ENCODE results near the gene SNX8.

The SNX8 gene

GRCh38 chr7:2242541-2243429 lies 71.5 kb downstream of the SNX8 start:
- no peak for DNase-seq (ENCODE audit: low read depth)

DNA sequence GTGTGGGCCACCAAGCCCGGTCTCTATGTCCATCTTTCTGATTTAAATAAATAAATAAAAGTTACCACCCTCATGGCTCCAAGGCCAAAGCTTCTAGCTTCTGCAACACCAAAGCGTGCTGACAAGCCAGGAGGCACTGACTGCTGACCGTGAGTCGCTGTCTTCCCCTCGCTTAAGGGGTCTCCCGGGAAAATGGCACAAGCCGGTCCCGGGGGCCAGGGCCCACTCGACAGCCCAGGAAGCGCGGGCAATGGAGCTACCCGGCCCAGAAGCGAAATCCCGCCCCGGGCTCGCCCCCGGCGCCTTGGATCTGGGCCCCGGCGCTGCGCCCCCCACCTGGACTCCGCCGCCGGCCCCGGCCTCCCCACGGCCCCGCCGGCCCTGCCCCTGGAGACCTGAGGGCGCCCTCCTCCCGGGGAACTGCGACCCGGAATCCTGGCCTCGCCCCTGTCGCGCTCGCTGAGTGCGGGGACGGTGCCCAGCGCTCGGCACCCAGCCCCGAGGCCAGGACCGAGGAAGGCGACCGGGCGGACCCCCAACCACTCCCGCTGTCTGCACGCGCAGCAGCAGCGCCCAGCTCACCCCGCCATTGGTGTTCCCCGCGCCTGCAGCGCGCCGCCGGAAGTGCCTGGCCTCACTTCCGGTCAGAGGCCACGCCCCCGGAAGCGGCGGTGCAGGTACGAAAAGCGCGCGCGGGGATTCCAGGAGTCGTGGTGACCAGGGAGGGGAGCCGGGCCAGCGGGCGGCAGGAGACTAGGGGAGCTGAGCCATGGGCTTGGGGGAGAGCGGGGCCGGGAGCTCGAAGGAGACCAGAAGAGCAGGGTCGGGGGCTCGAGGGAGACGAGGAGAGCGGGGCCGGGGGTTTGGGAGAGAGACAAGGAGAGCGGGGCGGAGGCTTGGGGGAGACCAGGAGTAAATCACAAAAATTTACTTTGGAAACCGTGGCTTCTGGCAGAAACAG lies 72.4 kb downstream of the SNX8 start, which contains the start of the genes MRM2 and NUDT1:
Gene MRM2, minus strand, starts transcription at position 626 of the 961 bp plus-strand sequence. Its CDS starts 36 bp downstream, at position 590.
Gene NUDT1, plus strand, starts transcription at position 647 of the 961 bp plus-strand sequence. CDS start 2,349 bp downstream, outside the sequence.
- no peak for DNase-seq (ENCODE audit: low read depth)

DNA sequence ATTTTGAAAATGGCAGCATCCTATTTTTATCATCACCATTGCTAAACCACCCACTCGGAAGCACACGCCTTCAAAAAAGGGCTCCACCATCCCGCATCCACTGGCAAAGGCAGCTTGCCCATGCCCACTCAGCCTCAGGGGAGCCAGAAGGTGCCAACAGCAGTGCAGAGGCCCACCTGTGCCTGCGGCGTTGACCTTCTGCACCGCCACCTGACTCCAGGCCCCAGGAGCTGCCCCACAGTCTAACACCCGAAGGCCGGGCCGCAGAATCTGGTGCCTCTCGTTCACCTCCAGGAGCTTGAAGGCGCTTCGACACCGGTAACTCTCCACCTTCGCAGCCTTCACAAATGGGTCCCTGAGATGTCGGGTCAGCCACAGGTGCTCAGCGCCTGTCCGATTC lies 75.0 kb downstream of the SNX8 start:
- DNase-seq (ENCODE audit: low read depth): no peak

DNA sequence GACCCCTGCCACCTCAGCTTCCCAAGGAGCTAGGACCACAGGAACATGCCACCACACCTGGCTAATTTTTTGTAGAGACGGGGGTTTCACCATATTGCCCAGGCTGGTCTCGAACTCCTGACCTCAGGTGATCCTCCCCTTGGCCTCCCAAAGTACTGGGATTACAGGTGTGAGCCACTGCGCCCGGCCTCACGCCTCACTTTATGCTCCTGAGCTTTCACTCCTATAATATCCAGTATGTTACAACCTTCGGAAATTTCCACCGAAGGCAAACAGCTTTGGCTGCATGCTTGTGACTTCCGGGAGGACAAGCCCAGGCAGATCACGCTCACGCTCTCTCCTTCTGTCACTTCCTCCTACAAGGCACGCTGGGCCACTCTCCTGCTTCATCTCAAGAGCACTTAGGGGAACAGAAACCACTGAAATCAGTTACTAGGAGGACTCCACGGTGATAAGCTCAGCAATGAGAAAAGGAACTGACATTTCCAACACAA lies 77.1 kb downstream of the SNX8 start:
- DNase-seq (ENCODE audit: low read depth): no peak

- no peak for DNase-seq (ENCODE audit: low read depth)
Observed at GRCh38 chr7:2233926-2234325, 80.3 kb downstream of the SNX8 start.

GRCh38 chr7:2232766-2233520 lies 81.3 kb downstream of the SNX8 start, which contains the start of gene MAD1L1:
MAD1L1 (minus strand) TSS chr7:2232945; CDS start chr7:2230133, 2,812 bp downstream.
- DNase-seq (ENCODE audit: low read depth): peak; percentile 41

DNA sequence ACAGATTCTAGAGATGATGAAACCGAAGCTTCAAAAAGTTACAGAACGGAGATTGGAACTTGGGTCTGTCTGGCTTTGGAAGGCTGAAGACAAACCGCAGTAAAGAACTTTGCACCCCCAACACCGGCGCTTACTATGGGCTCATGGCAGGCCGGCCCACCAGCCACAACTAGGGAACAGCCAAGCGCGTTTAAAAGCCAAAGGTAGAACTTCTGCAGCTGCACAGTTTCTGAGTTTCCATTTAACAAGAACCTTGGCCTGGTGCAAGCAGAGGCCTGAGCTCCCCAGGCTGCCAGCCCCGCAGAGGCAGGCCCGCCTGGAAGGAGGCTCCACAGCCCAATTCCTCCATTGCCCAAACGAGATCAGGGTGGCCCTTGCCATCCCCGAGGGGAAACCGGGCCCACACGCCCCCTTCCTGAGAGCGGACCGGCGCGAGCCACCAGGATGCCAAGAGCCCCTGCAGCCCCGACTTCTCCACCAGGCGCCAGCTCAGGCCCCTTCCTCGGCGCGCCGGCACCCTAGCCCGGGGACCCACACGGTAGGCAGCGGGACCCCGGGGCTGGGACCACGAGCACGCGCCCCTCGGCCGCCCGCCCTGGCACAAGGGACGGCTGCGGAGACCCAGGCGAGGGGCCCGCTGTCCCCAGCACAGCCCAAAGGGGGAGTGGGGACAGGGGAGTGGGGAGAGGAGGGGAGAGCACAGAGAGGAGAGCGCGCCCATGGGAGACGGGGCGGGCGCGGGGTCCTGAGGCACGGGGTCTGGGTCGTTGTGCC lies 82.1 kb downstream of the SNX8 start:
- no peak for DNase-seq (ENCODE audit: low read depth)

GRCh38 chr7:2230882-2231281 lies 83.4 kb downstream of the SNX8 start:
- DNase-seq (ENCODE audit: low read depth): no peak

DNA sequence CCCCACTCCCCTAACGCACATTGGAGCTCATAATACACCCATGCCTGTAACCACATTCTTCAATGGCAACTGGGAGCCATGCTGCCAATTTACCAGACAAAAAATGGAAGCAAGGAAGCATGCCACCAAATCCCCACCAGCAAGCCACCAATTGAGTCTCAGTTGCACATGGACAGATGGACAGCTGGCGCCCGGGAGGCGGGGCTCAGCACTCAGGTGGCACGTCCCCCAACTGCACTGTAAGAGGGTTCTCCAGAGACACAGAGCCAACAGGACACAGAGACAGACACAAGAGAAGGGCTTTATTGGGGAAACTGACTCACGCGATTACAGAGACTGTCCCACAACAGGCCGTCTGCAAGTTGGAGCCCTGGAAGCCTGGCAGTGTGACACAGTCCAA lies 84.0 kb downstream of the SNX8 start:
- no peak for DNase-seq (ENCODE audit: low read depth)

DNA sequence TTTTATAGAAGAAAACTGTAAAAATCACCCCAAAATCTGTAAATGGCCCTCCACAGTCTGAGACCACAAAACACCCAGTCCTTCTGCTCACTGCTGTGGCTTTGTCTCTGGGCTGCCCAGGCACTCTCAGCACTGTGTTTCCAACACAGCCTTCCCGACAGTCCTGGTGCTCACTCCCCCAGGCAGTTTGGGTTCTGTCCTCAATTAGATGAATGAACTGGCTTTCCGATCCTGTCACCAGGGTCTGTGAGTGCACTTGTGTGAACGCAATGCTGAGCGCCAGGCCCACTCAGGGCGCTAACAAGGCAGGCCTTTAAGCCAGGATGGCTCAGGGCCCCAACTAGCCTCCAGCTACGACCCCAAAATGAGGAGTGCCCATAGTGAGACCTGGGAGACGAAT lies 84.8 kb downstream of the SNX8 start:
- DNase-seq (ENCODE audit: low read depth): no peak

- no peak for DNase-seq (ENCODE audit: low read depth)
Observed at GRCh38 chr7:2228921-2229320, 85.3 kb downstream of the SNX8 start.

DNA sequence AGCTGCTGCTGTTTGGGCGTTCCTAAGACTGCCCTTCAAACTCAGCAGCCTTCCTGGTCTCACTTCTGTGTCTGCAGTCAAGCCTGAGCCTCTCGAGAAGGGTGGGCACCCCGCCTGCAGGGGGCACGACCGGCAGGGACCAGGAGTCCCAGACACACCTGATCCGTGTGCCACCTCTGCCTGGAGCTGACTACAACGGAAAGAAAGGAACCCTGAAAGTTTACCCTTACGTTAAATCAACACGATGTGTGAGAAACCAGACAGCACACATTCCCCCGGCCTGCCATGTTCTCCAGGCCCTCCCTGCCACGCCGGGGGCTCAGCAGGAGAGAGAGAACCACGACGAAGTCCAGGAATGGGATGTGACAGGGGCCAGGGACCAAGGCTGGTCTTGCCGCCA lies 86.5 kb downstream of the SNX8 start:
- DNase-seq (ENCODE audit: low read depth): no peak

- no peak for DNase-seq (ENCODE audit: low read depth)
Observed at GRCh38 chr7:2225830-2226229, 88.4 kb downstream of the SNX8 start.

GRCh38 chr7:2225336-2225735 lies 88.9 kb downstream of the SNX8 start:
- no peak for DNase-seq (ENCODE audit: low read depth)

DNA sequence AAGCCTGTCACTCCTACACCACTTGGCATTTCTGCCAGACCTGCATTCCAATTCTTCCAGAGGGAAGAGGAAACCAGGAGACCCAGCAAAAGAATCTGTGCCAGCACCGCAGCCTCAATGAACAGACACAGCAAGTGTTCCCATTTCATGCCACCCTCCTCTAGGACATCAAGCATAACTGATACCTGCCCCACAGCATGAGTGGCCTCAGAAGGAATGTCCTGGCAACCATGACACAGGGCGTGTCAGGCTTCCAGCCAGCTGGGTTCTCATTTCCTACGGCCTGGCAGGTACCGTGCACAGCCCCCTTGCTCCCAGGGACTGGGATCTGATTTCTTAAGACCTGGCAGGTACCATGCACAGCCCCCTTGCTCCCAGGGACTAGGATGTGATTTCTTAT lies 89.3 kb downstream of the SNX8 start:
- no peak for DNase-seq (ENCODE audit: low read depth)

DNA sequence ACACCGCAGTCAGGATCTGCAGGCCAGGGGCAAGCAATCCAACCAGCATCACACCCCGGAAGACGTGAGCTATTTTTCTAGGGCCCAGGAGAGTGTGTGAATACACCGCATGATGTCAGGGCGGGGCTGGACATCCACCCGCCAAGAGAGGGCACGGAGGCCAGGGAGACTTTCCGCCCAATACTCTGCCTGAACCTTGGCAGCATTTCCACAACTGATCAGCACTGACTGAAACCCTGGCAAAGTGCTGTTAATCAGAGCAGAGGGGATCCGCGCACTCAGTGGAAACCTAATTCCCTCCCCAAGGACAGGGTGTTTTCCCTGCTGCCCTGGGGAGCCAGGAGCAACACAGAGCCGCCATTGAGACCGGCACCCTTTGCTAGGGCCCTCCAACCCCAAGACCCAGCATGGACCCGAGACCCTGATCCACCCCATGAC lies 89.7 kb downstream of the SNX8 start:
- DNase-seq (ENCODE audit: low read depth): no peak

DNA sequence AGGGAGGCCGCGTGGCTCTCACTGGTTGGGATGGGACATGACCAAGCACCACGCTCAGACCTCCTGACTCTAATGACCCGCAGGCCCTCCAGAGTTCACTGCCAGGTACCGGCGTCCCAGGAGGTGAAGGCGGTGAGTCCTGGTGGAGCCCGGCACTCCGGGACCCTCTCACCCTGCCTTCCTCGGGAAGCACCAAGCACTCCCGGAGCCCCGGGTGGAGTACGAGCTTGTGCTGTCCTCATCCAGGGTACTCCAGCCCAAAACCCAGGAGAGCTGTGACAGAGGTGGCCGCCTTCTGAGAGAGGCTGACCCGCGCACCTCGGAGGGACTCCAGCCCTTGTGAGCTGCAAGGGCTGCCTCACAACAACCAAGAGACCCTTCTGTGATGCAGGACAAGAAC lies 90.9 kb downstream of the SNX8 start:
- DNase-seq (ENCODE audit: low read depth): no peak

GRCh38 chr7:2222516-2222915 lies 91.7 kb downstream of the SNX8 start:
- DNase-seq (ENCODE audit: low read depth): no peak

DNA sequence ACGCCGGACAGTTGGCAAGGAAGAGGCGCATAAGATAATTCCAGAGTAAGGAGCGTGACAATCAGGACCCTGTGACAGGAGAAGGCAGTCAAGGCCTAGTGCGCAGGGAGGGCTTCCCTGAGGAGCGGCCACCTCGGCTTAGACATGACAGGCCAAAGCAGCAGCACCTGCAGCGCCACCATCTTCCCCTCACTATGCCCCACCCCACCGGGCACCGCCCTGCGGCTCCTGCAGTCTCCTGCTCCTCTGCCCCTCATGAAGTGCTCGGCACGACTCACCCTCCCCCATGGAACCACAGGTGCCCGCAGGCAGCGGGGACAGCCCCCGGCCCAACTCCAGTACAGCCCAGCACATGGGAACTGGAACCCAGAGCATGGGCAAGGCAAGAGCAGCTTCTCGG lies 93.3 kb downstream of the SNX8 start:
- no peak for DNase-seq (ENCODE audit: low read depth)

DNA sequence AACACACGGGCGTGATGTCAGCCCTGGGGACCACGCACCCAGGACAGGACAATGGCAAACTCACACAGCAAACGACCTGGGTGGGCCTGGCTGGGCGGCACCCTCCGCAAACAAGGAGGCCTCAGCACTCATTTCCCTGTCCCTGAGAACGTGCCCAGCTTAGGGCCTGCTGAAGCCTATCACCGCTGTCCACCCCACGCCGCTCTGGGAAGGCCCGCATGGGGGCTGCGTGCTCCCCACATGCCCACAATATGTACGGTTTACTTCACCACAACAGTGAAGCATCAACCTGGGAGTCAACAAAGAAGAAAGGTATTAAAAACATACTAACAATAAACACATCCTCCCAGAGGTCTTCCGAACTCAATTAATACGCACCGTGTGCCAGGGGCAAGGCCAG lies 93.7 kb downstream of the SNX8 start:
- DNase-seq (ENCODE audit: low read depth): no peak

- DNase-seq (ENCODE audit: low read depth): no peak
Observed at GRCh38 chr7:2220030-2220429, 94.2 kb downstream of the SNX8 start.

Measured in GM04503 (cell line).